Measurements from ENCODE around the gene LRP10.
"Not testable (repeated sequence)": the region's sequence is repeated elsewhere in the genome, so short reads cannot be mapped to it uniquely, and the experiment has no call there.

Gene LRP10

DNA sequence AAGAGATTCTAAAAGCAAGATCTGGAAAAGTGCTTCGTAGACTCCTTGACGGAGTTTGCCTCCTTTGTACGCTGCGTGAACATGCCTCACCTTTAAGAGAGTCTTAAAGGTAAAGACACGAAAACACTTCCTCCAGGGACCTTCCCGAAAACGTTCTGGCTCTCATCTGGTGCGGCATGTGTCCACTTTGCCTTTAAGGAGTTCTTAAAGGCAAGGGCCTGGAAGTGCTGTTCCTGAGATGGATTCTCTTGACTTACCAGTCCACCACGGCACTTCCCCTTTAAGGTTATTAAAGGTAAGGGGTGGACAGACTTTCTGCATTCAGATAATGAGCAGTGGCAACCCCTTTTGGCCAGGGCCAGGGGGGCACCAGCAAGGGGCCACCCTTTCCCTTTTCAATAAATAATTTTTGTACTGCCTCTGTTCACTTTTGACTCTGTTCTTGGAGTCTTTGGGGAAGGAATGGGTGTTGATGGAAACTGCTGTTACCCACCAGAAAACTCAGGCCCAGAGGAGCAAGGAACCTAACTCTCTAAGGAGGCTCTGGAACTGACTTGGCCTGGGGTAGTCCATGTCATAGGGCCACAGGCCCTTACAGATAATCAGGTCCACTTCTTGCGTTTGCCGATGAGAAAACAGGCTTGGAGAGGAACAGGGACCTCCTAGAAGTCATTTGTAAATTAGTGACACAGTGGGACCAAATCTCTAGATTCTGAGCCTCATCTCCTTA is 15.9 kb downstream of the LRP10 start:
- DNase-seq = no peak

GRCh38 chr14:22887990-22888378 is 16.4 kb downstream of the LRP10 start:
- DNase-seq = no peak

GRCh38 chr14:22888662-22889061 is 17.1 kb downstream of the LRP10 start:
- no peak for DNase-seq

- DNase-seq = no peak
Measured at GRCh38 chr14:22890416-22890815, 18.9 kb downstream of the LRP10 start.

- no peak for DNase-seq
Measured at GRCh38 chr14:22892488-22892887, 20.9 kb downstream of the LRP10 start.

DNA sequence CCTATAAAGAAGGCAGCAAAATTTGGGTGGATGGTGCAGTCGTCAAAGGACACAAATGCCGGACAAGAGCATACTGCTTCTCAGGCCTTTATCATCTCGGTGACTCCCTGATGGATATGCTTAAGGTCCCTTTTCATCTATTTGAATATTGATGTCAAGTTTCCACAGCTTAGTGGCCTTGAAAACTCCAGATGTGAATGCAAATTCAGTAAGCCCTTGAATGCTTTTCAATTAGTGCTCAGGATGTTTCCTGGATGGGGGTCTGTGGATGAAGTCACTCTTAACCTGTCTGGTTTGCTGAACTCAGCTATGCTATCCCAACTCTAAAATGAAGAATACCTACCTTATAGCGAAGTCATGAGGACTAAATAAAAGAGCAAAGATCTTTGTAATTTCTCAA is 22.2 kb downstream of the LRP10 start:
- no peak for DNase-seq

- DNase-seq = no peak
Measured at GRCh38 chr14:22895402-22895801, 23.9 kb downstream of the LRP10 start.

- DNase-seq = no peak
Measured at GRCh38 chr14:22896356-22896755, 24.8 kb downstream of the LRP10 start.

- no peak for DNase-seq
Measured at GRCh38 chr14:22896760-22897159, 25.2 kb downstream of the LRP10 start.

GRCh38 chr14:22897357-22897756 is 25.8 kb downstream of the LRP10 start:
- no peak for DNase-seq

DNA sequence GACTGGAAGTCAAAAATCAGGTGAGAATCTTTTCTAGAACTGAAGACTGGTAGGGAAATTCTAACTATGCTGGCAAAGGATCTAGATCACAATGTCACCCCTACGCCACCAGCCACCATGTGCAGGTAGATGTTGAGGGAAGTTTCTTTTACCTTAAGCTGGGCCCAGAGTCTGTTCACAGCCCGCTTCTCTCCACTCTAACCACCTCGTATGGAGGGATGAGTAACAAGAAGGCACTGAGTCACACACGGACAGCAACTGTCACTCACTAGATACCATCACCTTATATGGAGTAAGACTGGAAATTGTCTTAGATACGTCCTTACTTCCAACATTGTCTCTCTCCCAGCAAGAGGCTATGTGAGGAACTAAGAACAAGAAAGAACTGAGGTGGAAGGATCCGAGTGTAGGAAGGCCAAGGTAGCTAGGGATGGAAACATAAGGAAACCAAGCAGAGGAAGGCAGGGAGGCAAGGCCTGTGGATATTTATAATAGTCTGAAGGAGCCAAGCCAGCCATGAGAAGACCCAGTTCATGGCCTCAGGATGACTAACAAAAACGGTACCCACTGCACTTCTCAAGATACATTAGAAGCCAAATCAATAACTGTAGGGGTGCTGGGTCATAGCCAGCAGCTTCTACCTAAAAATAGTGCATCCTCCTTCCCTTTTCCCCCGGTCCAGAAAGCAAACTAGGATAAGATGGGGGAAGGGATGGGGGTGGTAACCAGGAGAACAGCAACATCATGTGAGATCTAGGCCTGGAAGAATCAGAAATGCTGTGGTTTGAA is 27.0 kb downstream of the LRP10 start:
- DNase-seq = no peak

GRCh38 chr14:22900081-22900799 is 28.7 kb downstream of the LRP10 start:
- peak; percentile 12 for DNase-seq

DNA sequence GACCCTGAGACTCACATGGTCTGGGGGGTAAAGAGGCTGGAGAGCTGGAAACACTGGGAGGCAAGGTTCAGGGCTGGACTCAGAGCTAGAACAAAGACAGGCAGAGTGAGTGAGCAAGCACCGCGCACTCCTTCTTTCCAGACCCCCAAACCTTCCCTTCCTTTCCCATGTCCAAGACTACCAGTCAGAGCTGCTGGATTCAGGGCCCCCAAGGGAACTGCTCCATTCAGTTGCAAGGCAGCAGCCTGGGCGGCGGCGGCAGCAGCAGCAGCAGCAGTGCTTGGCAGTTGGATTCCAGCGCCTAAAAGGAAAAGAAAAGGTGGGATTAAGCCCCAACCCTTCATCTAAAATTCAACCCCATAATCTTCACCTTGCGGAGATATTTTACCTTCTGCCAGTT is 30.3 kb downstream of the LRP10 start:
- DNase-seq = no peak

DNA sequence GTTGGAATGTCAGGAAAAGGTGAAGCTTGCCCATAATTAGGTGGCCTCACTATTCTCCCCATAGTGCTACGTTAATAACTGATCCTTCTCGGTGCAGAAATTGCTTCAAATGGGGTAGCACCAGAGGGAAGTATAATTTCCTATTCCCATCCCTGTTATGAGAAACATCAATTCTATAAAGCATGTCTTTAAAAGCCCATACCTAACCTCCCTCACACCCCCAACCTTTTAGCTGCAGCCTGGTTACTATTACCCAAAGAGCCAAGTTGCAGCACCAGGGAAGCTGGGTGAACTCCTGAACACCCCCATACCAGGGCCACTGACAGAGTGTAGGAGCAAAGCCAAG is 32.2 kb downstream of the LRP10 start:
- no peak for DNase-seq

- no peak for DNase-seq
Measured at GRCh38 chr14:22905627-22906026, 34.1 kb downstream of the LRP10 start.

DNA sequence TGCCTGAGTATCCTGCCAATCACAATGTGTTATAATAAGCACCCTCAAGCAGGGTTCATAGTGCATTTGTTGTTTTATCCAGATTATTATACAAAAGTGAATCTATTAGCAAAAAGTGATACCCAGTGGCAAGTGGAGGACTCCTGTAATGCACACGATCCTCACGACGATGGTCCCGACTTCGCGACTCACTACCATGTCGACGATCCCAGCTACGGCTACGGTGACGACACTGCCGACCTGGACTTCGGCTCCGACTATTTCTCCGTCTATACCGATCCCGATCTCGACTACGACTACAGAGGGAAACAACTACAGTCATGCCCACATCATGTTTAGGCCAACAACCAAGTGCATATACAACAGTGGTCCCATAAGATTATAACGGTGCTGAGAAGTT is 34.5 kb downstream of the LRP10 start:
- DNase-seq = no peak

GRCh38 chr14:22907429-22907828 is 35.9 kb downstream of the LRP10 start:
- no peak for DNase-seq

DNA sequence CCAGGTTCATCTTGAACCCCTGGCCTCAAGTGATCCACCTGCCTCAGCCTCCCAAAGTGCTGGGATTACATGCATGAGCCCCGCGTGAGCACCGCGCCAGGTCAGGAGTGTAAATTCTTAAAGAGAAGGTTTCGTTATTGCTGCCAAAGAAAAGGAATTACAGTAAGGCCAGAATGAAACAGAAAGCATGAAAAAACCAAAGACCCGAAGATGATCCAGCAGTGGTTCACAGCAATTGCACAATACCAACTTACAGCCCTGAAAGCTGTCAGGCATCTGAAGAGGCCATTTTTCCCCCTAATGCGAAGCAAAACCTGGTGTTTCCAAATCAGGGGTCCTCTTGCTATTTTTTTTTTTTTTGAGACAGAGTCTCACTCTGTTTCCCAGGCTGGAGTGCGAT is 37.1 kb downstream of the LRP10 start:
- no peak for DNase-seq

DNA sequence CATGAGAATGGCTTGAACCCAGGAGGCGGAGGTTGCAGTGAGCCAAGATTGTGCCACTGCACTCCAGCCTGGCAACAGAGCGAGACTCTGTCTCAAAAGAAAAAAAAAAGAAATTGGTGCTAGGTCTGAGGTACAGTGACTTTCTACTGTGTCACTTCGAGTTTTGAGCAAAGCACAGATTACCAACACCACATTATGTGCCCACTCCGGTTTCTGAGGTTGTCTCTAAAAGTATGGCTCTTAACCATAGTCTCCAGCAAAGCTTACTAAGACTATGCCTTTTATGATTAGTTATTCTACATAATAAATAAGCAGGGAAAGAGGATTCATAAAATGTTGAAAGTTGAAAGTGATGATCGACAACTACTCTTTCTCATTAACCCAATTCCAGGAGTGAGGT is 39.4 kb downstream of the LRP10 start:
- DNase-seq = no peak

DNA sequence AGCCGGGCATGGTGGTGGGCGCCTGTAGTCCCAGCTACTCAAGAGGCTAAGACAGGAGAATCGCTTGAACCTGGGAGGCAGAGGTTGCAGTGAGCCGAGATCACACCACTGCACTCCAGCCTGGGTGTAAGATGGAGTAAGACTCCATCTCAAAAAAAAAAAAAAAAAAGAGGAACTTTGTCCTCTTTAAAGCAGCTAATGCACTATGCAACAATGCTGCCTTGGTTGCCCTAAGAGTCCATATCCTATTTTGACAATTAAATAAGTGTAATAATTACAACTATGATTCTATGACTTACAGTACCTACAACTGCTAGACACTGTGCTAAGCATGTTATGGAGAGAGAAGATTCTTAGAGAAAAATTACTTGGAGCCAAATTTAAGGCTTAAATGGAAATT is 43.3 kb downstream of the LRP10 start:
- DNase-seq = not testable (repeated sequence)

DNA sequence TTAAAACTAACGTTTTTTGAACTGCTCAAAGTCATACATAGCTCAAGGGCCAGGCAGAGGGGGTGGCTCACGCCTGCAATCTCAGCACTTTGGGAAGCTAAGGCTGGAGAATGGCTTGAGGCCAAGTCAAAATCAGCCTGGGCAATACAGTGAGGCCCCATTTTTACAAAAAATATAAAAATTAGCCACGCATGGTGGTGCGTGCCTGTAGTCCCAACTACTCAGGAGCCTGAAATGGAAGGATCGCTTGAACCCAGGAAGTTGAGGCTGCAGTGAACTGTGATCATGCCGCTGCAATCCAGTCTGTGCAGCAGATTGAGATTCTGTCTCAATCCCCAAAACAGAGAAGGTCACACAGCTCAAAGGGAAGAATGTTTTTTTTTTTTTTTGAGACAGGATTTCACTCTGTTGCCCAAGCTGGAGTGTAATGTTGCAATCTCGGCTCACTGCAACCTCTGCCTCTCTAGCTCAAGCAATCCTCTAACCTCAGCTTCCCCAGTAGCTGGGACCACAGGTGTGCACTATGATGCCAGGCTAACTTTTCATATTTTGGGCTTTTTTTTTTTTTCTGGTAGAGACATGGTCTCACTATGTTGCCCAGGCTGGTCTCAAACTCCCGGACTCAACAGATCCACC is 44.5 kb downstream of the LRP10 start:
- DNase-seq = no peak

DNA sequence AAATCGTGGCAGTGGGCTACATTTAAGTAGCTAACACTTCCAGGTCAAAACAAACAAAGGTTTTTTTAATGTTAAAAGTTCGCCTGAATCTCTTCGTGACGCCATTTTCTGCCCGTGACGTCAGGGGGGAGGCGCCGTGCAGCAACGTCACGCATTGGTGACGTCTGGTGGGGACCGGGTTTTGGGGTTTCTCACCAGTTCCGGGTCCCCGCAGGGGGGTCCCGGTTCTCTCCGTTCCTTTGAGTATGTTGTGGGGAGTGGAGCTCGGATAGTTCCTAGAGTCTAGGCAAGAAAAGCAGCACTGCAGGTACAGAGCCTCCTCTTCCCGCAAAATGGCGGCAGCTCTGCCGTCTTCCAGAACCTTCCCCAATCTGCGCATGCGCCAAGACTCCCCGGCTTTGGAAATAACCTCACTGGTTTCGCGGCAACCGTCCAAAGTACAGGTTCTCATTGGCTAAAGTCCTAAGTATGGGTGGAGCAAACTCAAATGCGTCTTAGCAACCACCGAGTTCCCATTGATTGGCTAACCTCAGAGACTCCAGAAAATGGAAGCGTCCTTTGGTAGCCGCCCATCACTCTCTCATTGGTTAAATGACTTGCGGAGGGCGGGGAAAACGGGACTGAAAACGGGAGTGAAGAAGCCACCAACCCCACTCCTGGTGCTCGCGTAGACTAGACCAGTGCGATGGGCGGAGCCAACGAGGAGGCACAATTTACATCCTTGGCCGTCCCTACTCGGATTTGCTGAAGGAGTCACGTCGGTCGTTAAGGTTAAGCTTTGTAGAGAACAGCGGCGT is 47.5 kb downstream of the LRP10 start, which contains the start of gene RBM23:
Gene RBM23 (minus strand): TSS at position 346 of the 797 bp plus-strand sequence.
- peak; percentile 99 for DNase-seq

- no peak for DNase-seq
Measured at GRCh38 chr14:22919601-22919921, 48.0 kb downstream of the LRP10 start.

Data from GDM1 (cell line).